Glutamatergic neuron (in vitro differentiated cells): ENCODE results near the gene ZFP91. TPM values are rescaled to one million over a fixed set of nuclear protein-coding genes. Genes with fewer than 3 reads are reported as not detected.

Experiments
- DNase-seq: peaks from one replicate; pipeline ENCODE4 v3.0.0; 2022
- H3K27ac Mint-ChIP-seq: one replicate; pipeline ENCODE4 v1.8.0; 2020; ENCODE audit warnings: mild to moderate bottlenecking, mixed read lengths, inconsistent platforms; ENCODE audit not compliant: unreplicated experiment
- H3K27me3 Mint-ChIP-seq: one replicate; pipeline ENCODE4 v1.8.0; 2020; ENCODE audit warnings: mild to moderate bottlenecking, moderate library complexity, mixed read lengths, inconsistent platforms; ENCODE audit not compliant: unreplicated experiment
- H3K36me3 Mint-ChIP-seq: one replicate; pipeline ENCODE4 v1.8.0; 2020; ENCODE audit warnings: mild to moderate bottlenecking, mixed read lengths, inconsistent platforms; ENCODE audit not compliant: unreplicated experiment
- H3K4me1 Mint-ChIP-seq: one replicate; pipeline ENCODE4 v1.8.0; 2020; ENCODE audit warnings: mild to moderate bottlenecking, low read depth, mixed read lengths, inconsistent platforms; ENCODE audit not compliant: unreplicated experiment
- H3K4me3 Mint-ChIP-seq: one replicate; pipeline ENCODE4 v1.8.0; 2020; ENCODE audit warnings: mild to moderate bottlenecking, mixed read lengths, inconsistent platforms; ENCODE audit not compliant: unreplicated experiment
- H3K9me3 Mint-ChIP-seq: one replicate; pipeline ENCODE4 v1.8.0; 2020; ENCODE audit warnings: mild to moderate bottlenecking, moderate library complexity, mixed read lengths, inconsistent platforms; ENCODE audit not compliant: unreplicated experiment
- total RNA-seq: library from RNA; stranded (reverse); fragmentation: NEBNext Ultra II Directional; extraction: Animal tissue kit (Norgen Biotek cat#: 25700); gene quantifications from one replicate; pipeline ENCODE4 v1.2.1, GENCODE V29; 2021; ENCODE audit not compliant: unreplicated experiment
- TF ChIP-seq, protein P1 (sequence below): fragments of 200-600 bp; sonication (generic); IDR thresholded peaks from one replicate; pipeline ENCODE4 v1.5.0; 2021; ENCODE audit not compliant: partially characterized antibody, unreplicated experiment

ZFP91 gene
- total RNA-seq, 1 donor from 2014 or later = 44.3 TPM

DNA sequence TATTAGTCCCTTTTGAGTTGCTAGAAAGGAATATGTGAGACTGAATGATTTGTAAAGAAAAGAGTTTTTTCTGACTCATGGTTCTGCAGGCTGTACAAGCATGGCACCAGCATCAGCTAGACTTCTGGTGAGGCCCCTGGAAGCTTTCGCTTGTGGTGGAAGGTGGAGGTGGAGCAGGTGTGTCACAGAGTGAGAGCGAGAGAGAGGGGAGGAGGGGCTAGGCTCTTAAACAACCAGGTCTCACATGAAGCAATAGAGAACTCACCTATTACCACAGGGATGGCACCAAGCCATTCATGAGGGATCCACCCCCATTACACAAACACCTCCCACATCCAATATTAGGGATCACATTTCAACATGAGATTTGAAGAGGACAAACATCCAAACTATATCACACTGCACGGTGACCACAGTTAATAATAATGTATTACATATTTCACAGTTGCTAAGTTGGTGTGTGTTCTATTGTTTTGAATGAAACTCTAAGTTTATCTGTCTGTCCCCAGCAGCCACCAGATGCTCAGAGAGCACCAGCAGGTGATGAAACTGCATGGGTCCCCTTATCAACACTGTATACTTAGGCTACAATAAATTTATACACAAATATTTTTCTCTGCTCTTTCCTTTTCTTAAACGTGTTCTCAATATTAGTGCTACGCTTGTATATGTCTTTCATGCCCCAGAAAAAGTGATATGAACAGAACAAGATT is 14.1 kb downstream of the ZFP91 start:
- Mint-ChIP-seq H3K4me1 (peaks cover 3% of the 10 kb centered on the region), H3K4me3 (no peak overlapping the region), H3K36me3 (no peaks in the 10 kb centered on the region), H3K27me3 (peaks cover 2% of the 10 kb centered on the region), H3K9me3 (no peaks in the 10 kb centered on the region), H3K27ac (no peak overlapping the region)
- DNase-seq = no peak
- TF ChIP-seq, protein P1, sequence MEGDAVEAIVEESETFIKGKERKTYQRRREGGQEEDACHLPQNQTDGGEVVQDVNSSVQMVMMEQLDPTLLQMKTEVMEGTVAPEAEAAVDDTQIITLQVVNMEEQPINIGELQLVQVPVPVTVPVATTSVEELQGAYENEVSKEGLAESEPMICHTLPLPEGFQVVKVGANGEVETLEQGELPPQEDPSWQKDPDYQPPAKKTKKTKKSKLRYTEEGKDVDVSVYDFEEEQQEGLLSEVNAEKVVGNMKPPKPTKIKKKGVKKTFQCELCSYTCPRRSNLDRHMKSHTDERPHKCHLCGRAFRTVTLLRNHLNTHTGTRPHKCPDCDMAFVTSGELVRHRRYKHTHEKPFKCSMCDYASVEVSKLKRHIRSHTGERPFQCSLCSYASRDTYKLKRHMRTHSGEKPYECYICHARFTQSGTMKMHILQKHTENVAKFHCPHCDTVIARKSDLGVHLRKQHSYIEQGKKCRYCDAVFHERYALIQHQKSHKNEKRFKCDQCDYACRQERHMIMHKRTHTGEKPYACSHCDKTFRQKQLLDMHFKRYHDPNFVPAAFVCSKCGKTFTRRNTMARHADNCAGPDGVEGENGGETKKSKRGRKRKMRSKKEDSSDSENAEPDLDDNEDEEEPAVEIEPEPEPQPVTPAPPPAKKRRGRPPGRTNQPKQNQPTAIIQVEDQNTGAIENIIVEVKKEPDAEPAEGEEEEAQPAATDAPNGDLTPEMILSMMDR = no peak

DNA sequence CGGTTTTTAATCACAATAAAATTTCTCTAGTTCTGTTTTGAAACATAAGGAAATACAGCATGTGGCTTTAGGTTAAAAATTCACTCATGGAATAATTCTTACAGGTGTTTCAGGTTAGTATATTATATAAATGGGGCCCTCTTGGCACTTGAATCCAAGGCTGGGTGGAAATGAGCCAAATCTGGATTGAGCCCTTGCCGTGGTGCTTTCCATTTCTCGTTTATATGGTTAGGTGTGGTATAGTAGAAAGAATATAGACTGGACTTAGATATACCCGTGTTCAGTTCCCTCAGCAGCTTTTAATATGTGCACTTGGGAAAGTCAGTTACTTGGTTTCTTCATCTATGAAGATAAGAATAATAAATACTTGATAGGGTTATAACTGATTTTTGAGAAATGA is 16.0 kb downstream of the ZFP91 start:
- TF ChIP-seq, protein P1 = no peak
- Mint-ChIP-seq H3K27ac (no peak overlapping the region), H3K36me3 (no peaks in the 10 kb centered on the region), H3K27me3 (peaks cover 2% of the 10 kb centered on the region), H3K4me1 (peaks cover 3% of the 10 kb centered on the region), H3K9me3 (no peaks in the 10 kb centered on the region), H3K4me3 (no peak overlapping the region)
- no peak for DNase-seq

DNA sequence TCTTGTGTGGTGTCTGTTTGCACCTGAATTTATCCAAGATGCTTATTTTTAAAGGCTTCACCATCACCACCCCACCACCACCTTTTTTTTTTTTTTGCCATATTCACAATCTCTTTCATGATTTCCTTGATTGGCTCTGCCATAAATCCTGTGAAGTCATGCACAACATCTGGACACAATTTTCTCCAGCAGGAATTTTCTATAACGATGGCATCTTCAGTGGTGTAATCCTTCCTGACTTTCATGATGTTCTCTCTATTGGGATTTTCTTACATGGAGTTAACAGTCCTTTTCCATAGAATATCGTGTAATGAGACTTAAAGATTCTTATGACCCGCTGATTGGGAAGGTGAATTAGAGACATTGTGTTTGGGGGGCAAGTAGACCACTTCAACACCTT is 17.8 kb downstream of the ZFP91 start:
- TF ChIP-seq, protein P1 = no peak
- Mint-ChIP-seq H3K9me3 (no peaks in the 10 kb centered on the region), H3K27ac (no peak overlapping the region), H3K4me3 (no peak overlapping the region), H3K36me3 (no peaks in the 10 kb centered on the region), H3K27me3 (peaks cover 2% of the 10 kb centered on the region), H3K4me1 (peaks cover 5% of the 10 kb centered on the region)
- DNase-seq = no peak

DNA sequence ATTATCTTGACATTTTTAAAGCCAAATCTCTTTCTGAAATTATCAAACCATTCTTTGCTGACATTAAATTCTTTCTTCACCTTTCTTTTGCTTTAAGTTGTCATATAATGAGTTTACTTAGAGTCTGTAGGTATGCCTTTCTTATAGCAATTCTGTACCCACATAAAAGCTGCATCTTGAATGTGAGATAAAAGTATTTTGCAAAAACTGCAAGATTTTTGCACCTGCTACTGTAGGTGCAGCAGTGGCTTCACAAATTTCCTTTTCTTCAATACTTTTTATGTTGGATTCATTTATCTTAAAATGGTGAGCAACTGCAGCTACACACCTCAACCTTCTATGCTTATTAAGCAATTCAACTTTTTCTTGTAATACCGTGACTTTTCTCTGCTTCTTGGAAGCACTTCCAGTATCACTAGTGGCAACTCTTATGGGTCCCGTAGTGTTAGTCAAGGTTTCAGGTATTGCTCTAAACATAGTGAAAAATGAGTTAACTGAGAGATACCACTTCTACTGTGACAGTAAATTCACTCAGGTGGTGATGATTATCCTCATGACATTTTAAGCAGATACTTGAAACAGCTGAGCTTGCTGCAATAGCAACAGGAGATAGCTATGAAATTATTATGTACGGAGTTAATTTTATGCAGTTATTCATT is 18.8 kb downstream of the ZFP91 start:
- H3K4me3 Mint-ChIP-seq = no peak overlapping the region
- H3K9me3 Mint-ChIP-seq = no peaks in the 10 kb centered on the region
- peaks cover 5% of the 10 kb centered on the region for H3K4me1 Mint-ChIP-seq
- TF ChIP-seq, protein P1 = no peak
- no peaks in the 10 kb centered on the region for H3K27me3 Mint-ChIP-seq
- no peak for DNase-seq
- H3K27ac Mint-ChIP-seq = no peak overlapping the region
- H3K36me3 Mint-ChIP-seq = no peaks in the 10 kb centered on the region

DNA sequence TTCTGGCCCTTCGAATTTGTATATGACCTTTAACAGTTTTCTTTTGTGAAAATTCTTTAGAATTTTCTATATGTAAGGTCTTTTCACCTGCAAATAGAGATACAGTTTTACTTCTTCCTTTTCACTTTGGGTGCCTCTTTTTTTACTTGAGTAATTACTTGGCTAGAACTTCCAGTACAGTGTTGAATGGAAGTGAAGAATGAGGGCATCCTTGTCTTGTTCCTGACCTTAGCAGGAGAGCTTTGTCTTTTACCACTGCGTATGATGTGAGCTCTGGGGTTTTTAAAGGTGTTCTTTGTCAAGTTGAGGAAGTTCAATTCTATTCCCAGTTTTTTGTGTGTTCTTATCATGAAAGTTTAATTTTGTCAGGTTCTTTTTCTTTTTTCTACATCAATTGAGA is 21.6 kb downstream of the ZFP91 start:
- H3K4me3 Mint-ChIP-seq = no peak overlapping the region

More for the DNA sequence above, 21.6 kb downstream of the ZFP91 start:
- DNase-seq = no peak
- Mint-ChIP-seq H3K27ac (no peak overlapping the region), H3K4me1 (peaks cover 2% of the 10 kb centered on the region), H3K9me3 (no peaks in the 10 kb centered on the region), H3K36me3 (no peaks in the 10 kb centered on the region), H3K27me3 (no peaks in the 10 kb centered on the region)
- TF ChIP-seq, protein P1 = no peak
